HG02938 (cell line): ENCODE results near the gene TNS3.

Source experiments
- ATAC-seq: cut with Tn5 transposase; IDR thresholded peaks from one replicate; pipeline ENCODE4 v1.9.1; 2021; ENCODE audit warnings: mild to moderate bottlenecking, moderate library complexity; ENCODE audit not compliant: unreplicated experiment

Gene TNS3

DNA sequence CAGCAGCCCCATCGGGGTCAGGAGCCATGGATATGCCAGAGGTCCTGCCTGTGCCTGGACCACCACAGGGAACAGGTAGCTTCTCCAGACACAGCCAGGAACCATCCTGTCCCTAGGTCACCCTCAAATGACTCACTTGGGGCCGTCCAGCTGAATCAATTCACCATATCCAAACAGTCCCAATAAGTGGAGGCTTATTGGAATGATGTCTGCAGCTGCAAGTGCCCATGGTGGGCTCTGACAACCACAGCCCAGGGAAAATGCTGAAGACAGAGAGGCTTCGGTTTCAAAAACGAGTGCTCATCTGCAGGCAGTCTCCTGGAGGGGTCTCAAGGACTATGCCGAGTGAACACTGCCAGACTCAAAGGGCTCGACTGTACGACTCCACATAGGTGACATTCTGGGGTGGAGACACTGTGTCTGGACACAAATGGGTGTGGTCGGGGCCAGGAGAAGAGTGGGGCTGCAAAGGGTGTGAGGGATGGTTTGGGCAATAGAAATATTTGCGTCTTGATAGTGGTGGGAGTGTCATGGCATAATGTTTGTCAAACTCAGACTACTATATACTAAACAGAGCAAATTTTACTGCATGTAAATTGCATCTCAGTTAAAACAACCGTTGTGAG is 204.8 kb downstream of the TNS3 start:
- no peak for ATAC-seq

DNA sequence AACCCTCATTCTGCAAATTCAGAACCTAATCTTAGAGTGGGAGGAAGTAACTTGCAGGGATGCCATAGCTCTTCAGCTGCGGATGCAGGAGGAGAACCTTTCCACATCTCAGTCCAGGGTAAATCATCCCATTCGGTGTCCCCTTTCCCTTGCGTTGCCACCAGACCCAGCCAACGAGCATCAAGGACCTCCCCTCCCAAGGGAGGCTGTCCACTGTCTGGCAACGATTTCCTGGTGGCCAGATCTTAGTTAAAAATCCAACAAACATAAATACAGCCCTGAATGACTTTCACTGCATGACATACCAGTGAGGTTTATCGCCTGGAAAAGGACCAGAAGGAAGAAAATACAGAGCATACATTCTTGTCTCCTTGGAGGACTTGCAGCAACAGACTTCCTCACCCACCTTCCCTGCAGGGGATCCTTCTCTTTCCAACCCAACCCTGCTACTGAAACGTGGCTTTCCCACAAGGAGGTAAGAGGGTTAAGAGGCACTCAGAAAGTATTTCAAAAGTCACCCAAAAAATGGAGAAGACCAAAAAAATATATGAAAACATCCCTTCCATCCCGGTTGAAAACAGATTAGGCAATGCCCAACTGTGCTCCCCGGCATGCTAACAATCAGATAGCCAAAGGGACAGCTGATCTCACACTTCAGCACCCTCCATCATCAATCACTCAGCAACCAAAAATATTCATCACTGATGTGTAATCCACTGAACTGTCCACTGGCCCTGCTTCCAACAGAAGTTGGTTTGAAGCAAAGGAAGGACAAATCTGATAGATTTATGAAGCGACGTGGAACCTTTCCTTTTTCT is 206.6 kb downstream of the TNS3 start:
- no peak for ATAC-seq

DNA sequence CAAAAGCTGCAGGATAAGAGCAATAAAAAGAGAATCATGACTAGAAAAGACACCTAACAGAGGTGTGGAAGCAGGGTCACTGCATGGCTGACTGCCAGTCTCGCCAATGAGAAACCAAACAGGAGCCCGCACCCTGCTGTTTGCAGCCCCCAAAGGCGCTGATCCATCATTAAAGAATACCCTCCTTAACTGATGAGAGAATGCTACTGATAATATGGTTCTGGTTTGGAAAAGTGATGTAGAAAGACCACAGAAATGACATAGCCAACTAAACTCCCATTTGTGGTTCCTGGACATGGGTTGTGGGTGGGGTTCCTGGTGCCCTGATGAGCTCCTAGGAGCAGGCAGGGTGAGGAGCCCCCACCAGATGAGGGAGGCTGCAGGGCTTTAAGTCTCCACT is 207.4 kb downstream of the TNS3 start:
- ATAC-seq: no peak

DNA sequence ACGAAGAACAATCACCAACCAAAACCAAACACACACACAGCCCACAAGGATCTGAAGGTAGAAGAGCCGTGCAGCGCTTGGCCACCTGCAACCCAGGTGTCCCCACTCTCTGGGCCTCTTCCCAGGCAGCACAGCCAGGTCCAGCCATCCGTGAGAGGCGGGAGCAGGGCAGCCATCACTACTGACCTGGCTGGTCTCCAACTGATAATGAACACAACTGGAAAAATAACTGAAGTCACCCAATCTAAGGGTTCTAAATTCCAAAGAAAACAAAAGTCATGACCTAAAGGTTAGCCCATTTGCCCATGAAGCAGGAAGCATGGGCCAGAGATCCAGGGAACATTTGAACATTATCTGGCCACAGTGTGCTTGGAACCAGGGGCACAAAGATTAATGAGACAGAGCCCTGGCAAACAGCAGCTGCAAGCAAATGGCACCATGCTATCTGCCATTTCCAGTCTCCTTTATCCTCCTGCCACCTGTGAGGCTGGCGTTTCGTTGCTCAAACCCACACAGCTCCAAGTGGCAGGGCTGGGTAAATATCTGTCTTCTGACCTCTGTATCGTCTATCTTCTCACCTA is 207.9 kb downstream of the TNS3 start:
- ATAC-seq: no peak

DNA sequence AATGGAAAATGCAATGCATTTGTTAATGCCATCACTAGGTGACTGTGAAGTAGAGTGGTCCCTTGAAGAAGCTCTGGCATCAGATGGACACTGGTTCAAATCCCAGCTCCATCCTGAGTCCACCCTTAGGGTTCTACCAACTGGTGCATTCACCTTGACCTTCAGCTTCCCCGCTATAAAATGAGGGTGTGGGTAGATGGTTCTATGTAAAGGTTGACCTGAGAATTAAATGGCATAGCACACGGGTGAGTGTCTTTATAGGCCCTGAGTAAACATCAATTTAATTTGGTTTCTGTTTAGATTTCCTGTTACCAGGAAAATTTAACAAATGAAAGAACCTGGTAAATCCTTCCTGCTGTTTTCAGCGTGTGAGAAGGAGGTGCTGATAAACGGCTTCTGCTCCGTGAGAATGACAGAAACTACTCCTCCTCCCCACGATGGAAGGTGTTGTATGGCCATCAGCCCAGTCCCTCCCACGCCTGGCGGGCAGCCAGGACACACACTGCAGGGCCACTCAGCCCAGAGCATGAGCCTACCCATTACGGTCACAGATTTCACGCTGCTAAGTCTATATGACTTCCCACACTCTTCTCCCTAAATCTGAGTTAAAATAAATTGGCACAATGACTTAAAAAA is 210.1 kb downstream of the TNS3 start:
- ATAC-seq: no peak

DNA sequence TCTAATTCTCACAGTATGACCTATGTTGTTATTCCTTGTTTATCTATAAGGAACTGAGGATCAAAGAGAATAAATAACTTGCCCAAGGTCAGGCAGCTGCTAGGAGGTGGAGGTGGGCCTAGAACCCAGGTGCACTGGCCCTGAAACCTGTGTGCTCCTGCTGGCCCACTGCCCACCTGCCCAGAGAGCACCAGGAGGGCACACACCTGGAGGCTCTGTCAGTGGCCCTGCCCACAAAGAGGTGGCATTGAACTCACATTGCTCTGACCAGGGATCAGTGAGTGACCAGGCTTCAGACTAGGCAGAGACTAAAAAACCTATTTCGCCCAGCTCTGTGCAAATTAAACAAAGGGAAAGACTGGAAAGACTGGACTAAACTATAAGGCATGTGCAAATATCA is 210.6 kb downstream of the TNS3 start:
- no peak for ATAC-seq

DNA sequence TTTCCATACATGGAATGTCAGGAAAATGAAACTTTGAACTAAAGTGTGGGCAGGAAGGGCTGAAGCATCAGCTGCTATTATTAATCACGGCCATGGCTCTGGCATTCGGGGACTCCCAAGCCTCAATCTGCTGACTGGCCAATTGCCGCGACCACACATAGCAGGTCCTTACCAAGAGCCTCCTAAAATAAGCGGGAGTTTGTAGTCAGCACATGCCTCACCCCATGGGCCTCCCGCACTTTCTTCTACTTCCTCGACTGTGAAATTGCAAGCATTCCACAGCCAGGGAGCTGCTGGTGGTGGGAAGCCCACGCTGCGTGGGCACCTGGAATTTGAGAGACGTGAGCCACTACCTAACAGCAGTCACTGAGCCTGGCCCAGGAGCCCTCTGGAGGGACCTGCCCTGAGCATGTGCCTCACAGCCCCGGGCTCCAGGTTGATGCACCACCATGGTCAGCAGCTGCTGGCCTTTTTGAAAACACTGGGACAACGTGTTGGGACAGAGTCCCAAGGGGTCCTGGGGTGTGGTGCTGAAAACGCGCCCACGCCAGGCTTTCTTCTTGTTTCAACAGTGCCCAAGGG is 211.4 kb downstream of the TNS3 start:
- no peak for ATAC-seq

DNA sequence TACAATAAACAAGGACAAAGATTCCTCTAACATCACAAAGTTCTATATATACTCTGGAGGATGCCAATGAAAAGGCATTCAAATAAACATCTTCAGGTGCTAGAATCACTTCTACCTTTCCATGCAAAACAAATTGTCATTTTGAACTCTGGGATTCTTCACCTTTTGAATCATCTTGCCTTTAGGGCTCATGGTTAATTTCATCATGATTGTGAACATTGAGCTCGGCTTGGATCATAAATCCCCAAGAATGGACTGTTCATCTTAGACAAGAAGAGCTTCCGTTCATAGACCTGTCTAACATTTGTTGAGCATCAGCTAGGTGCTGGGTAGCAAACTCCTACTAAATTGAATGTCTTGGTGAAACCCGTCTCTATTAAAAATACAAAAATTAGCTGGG is 212.2 kb downstream of the TNS3 start:
- no peak for ATAC-seq

DNA sequence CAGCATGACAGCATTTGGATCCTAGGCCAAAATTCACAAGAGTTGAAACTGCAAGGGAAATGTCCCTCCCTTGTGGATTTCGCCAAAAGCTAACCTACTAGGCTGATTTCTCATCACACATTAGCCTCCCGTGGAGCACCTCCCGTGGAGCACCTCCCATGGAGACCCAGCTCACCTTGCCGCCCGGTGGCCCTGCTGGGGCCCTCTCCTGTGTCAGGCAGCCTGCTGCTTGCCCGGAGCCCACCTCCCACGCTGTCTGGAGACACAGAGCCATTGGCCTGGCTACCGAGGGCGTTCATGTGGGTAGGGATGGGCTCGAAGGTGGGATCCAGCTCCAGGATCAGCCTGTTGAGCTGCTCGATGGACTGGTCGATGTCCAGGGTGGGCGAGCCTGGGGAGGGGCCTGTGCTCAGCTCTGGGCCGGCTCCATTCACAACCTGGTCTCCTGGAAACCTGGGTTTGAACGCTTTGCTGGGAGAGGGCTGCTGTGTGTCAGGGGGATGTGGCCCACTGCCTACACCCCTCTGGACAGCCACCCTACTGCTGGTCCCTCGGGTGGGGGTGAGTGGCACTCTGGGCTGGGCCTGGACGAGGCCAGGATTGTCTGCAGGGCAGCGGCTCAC is 213.6 kb downstream of the TNS3 start:
- no peak for ATAC-seq

DNA sequence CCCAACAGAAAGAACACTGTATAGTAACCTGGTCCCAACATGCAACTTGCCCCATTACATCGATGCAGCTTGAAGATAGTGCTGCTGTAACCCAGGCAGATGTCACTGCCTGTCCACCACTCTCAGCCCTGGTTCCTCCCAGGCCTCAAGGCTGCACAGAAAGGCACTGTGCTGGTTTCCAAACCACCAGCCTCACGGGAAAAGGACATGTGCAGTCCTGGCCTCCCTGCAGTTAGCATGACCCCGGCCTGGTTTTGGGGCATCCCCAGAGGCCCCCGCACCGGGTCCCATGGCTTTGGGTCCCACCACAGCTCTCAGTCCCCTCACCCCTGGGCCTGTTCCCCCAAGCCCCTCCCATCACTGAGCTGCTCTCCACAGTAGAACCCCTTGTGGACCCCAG is 214.5 kb downstream of the TNS3 start:
- no peak for ATAC-seq

DNA sequence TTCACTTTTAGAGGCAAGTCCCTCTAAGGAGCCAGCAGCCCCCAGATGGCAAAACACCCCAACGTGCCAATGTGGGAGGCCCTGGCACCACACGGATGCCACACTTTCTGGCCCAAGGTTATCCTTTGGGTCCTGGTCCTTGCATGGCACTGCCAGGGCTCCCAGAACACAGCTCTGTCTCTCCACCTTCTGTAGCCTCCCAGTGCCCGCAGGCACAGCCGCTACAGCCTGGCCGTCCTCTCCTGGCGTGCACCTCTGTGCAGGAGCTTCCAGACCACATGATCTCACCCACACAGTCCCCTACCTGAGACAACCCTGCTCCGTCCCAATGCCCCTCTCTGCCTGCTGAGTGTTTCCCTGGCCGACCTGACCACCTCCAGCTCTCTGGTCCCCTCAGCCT is 215.0 kb downstream of the TNS3 start:
- ATAC-seq: no peak

DNA sequence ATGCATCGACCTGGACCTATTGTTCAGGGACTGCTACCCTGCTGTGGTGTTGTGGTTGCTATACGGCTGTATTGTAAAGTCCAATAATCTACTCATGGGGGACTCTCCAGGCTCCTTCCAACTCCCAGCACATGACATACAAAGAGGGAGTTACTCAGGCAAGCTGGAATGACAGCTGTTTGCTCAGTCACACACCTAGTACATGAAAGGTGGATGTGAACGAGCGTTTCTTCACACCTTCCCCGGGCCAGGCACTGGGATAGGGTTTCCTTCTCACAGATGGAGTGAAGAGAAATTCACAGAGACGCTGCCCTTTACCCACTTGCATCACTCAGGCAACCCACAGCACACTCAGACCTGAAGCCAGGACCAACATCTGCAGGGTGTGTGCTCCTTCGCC is 215.7 kb downstream of the TNS3 start:
- no peak for ATAC-seq

DNA sequence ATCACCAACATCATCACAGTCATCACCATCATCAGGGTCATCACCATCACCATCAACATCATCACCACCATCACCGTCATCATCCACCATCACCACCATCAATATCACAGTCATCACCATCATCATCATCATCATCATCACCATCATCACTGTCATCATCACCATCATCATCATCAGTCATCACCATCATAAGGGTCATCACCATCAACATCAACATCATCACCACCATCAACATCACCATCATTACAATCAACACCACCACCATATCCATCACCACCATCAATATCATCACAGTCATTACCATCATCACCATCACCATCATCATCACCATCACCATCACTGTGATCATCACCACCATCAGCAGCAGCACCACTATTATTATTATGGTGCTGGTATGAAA is 218.9 kb downstream of the TNS3 start:
- no peak for ATAC-seq

DNA sequence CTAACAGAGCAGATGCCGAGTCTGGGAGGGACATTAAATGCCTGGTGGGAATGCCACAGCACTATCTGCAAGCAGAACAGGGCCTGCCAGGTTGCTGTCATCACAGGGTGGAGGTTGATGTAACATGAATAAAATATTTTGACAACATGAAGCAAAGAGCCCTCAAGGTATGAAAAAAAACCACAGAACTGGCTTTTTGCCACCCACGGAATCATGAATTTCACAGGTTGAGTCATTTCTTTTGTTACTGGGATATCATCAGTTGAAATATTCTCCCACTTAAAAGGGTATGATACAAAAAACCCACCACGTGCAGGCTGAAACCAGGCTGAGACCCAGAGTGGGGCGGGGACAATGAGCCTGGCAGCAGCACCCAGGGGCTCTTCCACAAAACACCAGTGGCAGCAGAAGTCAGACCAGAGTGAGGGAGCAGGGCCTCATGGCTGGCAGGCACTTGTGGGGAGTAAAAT is 220.1 kb downstream of the TNS3 start:
- no peak for ATAC-seq

DNA sequence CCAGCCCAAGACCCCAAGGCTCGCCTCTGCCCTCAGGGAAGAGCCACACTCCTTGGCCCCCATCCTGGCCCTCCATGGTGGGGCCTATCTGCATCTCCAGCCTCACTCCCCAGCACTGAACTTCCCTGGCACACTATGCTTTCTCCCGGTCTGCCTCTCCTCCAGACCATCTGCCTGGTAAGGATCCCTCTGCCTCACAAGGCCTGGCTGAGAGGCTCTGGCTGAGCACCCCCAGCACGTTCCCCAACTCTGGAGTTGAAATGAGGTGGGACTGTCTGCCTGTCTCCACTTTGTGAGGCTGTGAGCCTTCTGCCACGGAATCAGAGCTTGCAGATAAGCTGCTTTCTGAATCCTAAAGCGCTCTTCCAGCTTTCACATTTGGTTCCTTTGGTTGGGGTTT is 220.7 kb downstream of the TNS3 start:
- no peak for ATAC-seq

DNA sequence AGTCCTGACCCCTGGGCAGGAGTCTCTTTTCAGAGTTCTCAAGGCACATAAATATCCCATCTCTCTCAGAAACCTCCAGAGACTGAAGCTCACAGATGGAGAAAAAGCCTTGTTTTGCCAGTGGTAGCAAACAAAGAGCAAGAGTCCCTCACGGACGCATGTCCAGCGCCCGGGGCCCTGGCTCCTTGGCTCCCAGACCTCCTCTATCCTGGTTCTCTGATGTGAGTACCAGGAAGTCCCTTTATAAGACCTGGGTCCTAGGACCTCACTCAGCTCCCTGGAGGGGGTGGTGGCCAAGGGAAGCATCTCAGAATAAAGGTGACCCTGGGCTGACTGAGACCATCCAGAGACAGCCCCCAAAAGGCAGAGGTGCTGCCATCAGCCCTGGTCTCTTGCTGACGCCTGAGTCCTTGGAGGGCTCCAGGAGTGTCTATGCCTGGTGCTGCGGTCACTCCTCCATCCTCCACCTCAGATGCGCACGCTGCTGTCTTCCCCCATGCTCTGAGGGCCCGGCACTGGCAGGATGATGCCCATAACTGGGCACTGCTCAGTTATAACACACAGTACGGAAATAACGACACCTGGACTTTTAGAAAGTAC is 221.5 kb downstream of the TNS3 start:
- ATAC-seq: no peak

DNA sequence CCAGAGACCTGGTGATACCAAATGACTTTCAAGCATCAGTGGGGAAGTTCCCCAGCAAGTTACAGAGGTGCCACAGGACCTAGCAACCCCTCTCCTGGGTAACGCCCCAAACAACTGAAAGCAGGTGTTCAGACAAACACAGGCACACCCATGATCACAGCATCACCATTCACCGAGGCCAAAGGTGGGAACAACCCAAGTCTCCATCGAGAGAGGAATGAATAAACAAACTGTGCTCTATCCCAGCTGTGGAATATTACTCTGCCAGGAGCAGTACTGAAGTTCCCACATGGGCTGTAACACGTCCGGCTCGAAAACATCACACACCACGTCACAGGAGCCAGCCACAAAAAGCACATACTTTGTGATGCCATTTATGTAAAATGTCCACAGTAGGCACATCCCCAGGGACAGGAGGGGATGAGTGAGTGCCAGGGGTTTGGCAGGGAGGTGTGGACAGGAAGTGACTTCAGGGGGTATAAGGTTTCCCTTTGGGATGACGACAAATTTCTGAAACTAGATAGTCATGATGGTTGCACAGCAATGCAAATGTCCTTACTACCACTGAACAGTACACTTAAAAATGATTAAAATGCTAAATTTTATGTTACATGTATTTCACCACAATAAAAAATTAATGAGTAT is 222.8 kb downstream of the TNS3 start:
- no peak for ATAC-seq

DNA sequence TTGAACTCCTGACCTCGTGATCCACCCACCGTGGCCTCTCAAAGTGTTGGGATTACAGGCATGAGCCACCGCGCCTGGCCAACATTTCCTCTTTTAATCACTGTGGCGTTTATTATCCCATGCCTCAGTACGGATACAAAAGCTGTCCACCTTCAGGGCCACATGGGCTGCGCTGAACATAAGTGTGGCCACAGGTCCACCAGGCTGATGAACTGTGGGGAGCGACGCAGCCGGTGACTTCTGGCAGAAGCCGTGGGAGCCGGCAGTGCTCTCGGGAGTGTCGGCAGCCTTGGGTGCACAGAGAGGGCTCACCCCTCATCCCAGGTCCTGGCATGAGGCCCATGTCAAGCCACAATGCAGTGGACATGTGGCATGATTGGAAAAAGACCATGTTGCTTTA is 223.6 kb downstream of the TNS3 start:
- ATAC-seq: no peak

DNA sequence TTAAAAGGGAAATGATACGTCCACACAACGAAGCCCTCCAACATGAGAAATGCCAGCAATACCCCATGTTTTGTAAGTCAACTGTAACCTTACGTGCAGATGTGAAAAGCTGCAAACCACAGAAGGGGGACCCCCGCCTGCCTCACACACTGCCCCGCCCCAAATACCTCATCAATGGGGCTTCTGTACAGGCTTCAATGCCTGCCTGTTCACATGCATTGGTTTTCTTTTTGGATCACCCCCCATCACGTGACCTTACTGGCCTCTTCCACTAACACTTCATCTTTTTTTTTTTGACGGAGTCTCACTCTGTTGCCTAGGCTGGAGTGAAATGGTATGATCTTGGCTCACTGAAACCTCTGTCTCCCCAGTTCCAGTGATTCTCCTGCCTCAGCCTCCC is 224.0 kb downstream of the TNS3 start:
- ATAC-seq: no peak

DNA sequence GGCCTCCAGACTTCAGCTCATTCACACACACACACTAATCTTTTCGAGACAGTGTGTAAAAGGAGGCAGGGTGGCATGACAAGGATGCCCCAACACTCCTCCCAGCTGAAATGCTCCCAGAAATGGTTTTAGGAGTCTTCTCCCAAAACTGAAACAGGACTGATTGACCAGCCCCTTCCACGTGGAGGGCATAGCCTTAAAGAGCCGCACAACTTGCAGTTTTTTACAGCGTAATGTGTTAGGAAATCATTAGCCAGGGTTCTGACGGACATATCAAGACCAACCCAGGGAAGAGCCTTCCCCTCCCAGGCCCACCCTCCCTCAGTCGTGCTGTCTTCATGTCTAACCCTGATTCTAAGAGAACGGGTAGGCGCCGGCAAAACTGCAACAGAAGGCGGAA is 224.6 kb downstream of the TNS3 start:
- no peak for ATAC-seq
